ENCODE data around the gene MYO3B.

- no peak for TF ChIP-seq ZBTB7A (IDR thresholded peaks at IDR 0.05; ENCODE audit: low read depth)
- no peak for TF ChIP-seq RAD21 (IDR thresholded peaks at IDR 0.05; ENCODE audit: low read depth)
- no peak for TF ChIP-seq MAX (IDR thresholded peaks at IDR 0.05)
- no peak for TF ChIP-seq TEAD4 (IDR thresholded peaks at IDR 0.05)
- TF ChIP-seq EP300 (IDR thresholded peaks at IDR 0.05; ENCODE audit: borderline replicate concordance) = no peak
- TF ChIP-seq YY1 (IDR thresholded peaks at IDR 0.05; ENCODE audit: low read depth) = no peak
- TF ChIP-seq TAF1 (IDR thresholded peaks at IDR 0.05; ENCODE audit: low read depth) = no peak
- TF ChIP-seq CREB1 (IDR thresholded peaks at IDR 0.05; ENCODE audit: low read depth) = no peak
- TF ChIP-seq CEBPB (IDR thresholded peaks at IDR 0.05) = no peak
- TF ChIP-seq EGR1 (IDR thresholded peaks at IDR 0.05) = no peak
- TF ChIP-seq FOXM1 (IDR thresholded peaks at IDR 0.05; ENCODE audit: borderline replicate concordance, low read depth) = no peak
- TF ChIP-seq REST (IDR thresholded peaks at IDR 0.05; ENCODE audit: low read depth) = no peak
- no peak for TF ChIP-seq USF1 (IDR thresholded peaks at IDR 0.05)
Measured at GRCh38 chr2:170514140-170514539, 336.2 kb downstream of the MYO3B start.
